Measurements from ENCODE around the gene MCHR1. TPM values are rescaled to one million over a fixed set of nuclear protein-coding genes. Genes with fewer than 3 reads are reported as not detected.

MCHR1 gene
- total and polyA plus RNA-seq, 8 donors = 0.23 to 0.26 TPM; not detected in 6

DNA sequence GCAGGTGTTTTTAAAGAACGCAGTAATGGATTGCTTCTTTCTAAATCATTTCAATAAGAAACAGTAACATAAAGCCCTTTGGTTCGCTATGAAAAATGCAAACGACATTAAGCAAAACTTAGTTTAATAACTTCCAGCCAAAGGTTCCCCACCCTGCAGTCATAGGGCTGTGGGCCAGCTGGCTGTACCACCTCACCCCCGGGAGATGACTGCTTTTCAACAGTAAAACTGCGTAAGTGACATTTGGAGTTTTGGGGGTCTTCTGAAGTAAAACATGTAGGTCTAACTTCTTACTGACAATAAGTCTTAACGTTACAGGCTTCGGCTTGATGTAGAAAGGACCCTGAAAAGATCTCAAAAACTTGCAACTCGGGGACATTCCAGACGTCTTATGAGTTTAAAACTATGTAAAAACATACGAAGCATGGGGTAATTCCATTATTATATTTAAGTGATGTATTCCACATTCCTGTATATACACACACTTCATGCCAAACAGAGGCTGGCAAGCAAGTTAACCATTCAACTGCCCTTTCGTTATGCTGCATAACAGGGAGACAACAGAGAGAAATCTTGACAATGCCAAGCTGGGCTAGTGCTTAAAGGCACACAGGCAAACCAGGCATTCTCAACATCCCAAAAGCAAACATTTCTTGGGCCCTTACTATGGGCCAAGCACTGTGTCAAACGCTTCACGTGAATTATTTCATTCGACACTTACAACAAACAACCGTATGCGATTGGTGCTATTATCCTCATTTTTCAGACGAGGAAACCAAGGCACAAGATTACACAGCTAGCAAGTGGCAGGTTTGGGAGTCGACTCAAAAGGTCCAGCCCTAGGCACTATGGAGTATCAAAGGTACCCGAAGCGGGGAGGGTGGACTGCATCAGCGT, 44.0 kb upstream of the MCHR1 start:
- no peak for ATAC-seq
- H3K4me1 ChIP-seq = peaks cover 0 to 10% (median 4%) of the 10 kb centered on the region in 3 donors
- no peak for DNase-seq
- no peaks in the 10 kb centered on the region for H3K9me3 ChIP-seq
- TF ChIP-seq, protein P1, sequence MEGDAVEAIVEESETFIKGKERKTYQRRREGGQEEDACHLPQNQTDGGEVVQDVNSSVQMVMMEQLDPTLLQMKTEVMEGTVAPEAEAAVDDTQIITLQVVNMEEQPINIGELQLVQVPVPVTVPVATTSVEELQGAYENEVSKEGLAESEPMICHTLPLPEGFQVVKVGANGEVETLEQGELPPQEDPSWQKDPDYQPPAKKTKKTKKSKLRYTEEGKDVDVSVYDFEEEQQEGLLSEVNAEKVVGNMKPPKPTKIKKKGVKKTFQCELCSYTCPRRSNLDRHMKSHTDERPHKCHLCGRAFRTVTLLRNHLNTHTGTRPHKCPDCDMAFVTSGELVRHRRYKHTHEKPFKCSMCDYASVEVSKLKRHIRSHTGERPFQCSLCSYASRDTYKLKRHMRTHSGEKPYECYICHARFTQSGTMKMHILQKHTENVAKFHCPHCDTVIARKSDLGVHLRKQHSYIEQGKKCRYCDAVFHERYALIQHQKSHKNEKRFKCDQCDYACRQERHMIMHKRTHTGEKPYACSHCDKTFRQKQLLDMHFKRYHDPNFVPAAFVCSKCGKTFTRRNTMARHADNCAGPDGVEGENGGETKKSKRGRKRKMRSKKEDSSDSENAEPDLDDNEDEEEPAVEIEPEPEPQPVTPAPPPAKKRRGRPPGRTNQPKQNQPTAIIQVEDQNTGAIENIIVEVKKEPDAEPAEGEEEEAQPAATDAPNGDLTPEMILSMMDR (IDR thresholded peaks at IDR 0.05) = no peak
- peak overlapping the region; percentile 96 to 99 (median 98) for H3K4me3 ChIP-seq
- no peak for FAIRE-seq
- 15% methylated on average over 21 of the region's 21 CpGs for WGBS, 2 donors
- no peaks in the 10 kb centered on the region for H3K36me3 ChIP-seq
- no peaks in the 10 kb centered on the region for H3K27me3 ChIP-seq
- intact Hi-C loops (cut with DNase I) = loop anchor here in 1 of 3 donors (10.0 kb wide), 1 partner anchor 110 kb away; no protein-coding TSS in a partner anchor
- H3K27ac ChIP-seq = peak overlapping the region in 1 of 4 donors; percentile 93

DNA sequence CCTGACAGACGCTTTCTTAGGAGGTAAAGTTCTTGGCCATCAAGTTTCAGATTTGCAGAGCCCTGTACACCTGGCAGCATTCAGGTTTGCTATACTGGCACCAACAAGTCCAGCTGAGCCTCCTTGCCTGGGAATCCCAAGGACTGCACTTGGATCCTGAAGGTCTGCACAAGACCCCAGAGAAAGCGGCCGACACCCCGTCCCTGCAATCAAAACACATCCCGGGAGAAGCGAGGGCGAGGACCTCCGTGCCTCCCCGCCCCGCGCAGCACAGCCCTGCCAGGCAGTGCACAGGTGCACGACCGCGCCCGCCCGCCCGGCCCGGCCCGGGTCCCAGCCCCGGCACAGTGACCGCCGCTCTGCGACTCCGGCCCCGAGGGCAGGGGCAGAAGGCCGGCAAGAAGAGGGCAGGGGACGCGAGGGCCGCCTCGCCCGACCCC, 43.3 kb upstream of the MCHR1 start:
- no peaks in the 10 kb centered on the region for H3K27me3 ChIP-seq
- H3K9me3 ChIP-seq = no peaks in the 10 kb centered on the region
- TF ChIP-seq, protein P1 (IDR thresholded peaks at IDR 0.05) = no peak
- peak overlapping the region; percentile 75 to 93 (median 83) for H3K27ac ChIP-seq
- FAIRE-seq (no peak), ATAC-seq (peak; percentile 18 to 47 (median 39)), DNase-seq (peak in 3 of 6 donors; percentile 25 to 76 (median 35))
- H3K4me3 ChIP-seq = peak overlapping the region; percentile 96 to 99 (median 98)
- H3K36me3 ChIP-seq = no peaks in the 10 kb centered on the region
- 1% methylated on average over 28 to 31 of the region's 31 CpGs for WGBS, 2 donors
- intact Hi-C loops (cut with DNase I) = loop anchor here in 1 of 3 donors (10.0 kb wide), 1 partner anchor 111 kb away; no protein-coding TSS in a partner anchor
- H3K4me1 ChIP-seq = peaks cover 0 to 10% (median 4%) of the 10 kb centered on the region in 3 donors

DNA sequence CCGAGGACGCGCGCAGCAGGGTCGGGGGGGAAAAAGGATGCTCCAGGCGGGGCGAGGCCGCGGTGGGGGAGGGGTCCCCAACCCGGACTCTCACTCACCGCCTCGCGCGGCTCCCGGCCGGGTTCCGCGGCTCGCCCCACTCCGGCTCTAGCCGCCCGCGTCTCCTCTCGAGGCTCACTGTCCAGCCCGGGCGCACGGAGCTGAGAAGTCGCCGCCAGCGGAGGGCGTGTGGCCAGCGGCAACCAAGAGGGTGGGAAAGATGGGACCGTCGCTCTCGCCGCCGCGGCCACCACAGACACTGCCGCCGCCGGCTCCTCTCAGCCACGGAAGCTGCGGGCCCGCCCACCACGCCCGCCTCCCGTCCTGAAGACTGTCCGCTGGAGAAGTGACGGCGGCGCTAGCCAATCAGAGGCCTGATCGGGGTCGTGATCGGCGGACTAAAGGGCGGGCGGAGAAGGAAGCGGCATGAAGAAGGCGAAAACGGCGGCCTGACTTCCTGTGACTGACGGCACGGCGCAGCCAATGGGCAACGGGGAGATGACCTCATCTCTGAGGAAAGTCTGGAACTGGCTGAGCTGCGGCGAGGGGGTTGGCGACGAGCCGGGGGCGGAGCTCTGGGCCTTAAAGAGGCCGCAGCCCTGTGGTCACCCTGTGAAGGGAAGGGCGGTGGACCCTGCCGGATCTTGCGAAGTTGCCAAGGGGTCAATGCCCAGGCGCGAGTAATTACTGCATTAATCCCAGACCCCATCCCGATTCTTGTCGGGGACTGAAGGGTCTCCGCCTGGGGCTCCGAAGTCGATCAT, 42.7 kb upstream of the MCHR1 start, which contains the start of gene MRTFA:
Gene MRTFA, minus strand, starts transcription at position 340 of the 803 bp plus-strand sequence.
- Histone ChIP-seq H3K27ac (peak within 1 kb of the TSS; percentile 78 to 93 (median 83)), H3K4me3 (peak within 1 kb of the TSS; percentile 96 to 99 (median 98)), H3K9me3 (no peaks in the 10 kb centered on the region), H3K27me3 (no peaks in the 10 kb centered on the region), H3K36me3 (no peaks in the 10 kb centered on the region), H3K4me1 (peaks cover 0 to 10% (median 4%) of the 10 kb centered on the region in 3 donors)
- ATAC-seq (peak; percentile 93 to 97 (median 94)), FAIRE-seq (peak; percentile 77), DNase-seq (peak; percentile 97 to 100 (median 100))
- WGBS, 2 donors = 0% methylated on average over 77 to 82 of the region's 82 CpGs
- TF ChIP-seq, protein P1 (IDR thresholded peaks at IDR 0.05) = no peak
- intact Hi-C loops (cut with DNase I) = loop anchor here in 1 of 3 donors (10.0 kb wide), 1 partner anchor 112 kb away; no protein-coding TSS in a partner anchor

DNA sequence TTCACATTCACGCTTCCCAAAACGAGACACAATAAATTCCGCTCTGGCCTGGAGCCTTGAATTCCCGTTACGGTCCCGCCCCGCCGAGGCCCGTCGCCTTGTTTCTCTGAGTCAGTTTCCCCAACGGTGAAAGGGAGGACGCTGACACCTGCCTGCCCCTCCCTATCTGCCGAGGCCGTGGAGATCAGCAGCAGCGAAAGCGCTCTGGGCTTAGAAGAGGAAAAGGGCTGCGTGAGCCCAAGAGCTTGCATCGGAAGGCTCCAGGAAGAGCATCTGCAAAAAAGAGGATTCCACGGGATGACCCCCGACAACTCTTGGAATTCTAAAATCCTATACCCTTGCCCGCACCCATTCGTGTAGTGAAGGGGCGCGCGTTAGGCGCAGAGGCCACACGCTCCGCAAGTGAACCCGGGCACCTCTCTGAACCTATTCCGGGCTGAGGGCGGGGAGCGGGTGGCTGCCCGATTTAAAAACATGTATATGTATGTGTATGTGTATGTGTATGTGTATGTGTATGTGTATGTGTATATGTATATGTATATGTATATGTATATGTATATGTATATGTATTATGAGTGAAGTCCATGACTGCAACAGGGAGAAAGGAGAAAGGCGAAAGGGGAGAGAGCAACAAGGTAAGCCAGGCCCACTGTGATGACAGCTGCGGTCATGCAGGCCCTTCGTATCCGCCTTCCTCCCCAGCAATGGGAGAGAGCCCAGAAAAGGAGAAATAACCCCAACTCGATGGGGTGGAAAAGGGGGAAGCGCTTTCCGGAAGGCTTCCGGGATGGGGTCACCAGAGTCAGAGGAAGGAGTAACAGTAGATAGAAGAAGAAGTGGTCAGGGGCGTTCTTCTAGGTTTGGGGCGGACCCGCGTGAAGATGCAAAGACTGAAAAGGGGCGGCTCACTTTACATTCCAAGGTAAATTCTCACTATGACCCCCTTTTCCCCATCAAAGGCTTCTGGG, 41.8 kb upstream of the MCHR1 start:
- TF ChIP-seq, protein P1 (IDR thresholded peaks at IDR 0.05) = no peak
- Histone ChIP-seq H3K9me3 (no peaks in the 10 kb centered on the region), H3K27me3 (no peaks in the 10 kb centered on the region), H3K4me1 (peaks cover 0 to 10% (median 4%) of the 10 kb centered on the region in 3 donors), H3K27ac (peak overlapping the region; percentile 78 to 93 (median 83)), H3K36me3 (no peaks in the 10 kb centered on the region), H3K4me3 (peak overlapping the region; percentile 51 to 98 (median 97))
- peak in 4 of 6 donors; percentile 34 to 73 (median 50) for DNase-seq
- no peak for FAIRE-seq
- peak; percentile 13 to 43 (median 28) for ATAC-seq
- intact Hi-C loops (cut with DNase I) = loop anchor here in 1 of 3 donors (10.0 kb wide), 1 partner anchor 113 kb away; no protein-coding TSS in a partner anchor
- WGBS, 2 donors = 21 to 24% methylated on average over 46 of the region's 46 CpGs
